Parathyroid adenoma (tissue), 2 donors: ENCODE data around the gene C1QTNF6.

Source experiments
- H2AFZ ChIP-seq: fragments of 300-600 bp; sonication (generic); one replicate; pipeline ENCODE4 v1.7.0; 2017; ENCODE audit warnings: antibody characterized with exemption, mild to moderate bottlenecking
- H3K27ac ChIP-seq: fragments of 300-600 bp; sonication (generic); one replicate; pipeline ENCODE4 v1.7.0; 2017
- H3K27me3 ChIP-seq: fragments of 300-600 bp; sonication (generic); one replicate; pipeline ENCODE4 v1.7.0; 2017; ENCODE audit warnings: low read length; ENCODE audit not compliant: control insufficient read depth, insufficient read depth
- H3K36me3 ChIP-seq: fragments of 300-600 bp; sonication (generic); one replicate; pipeline ENCODE4 v1.7.0; 2017; ENCODE audit warnings: low read length; ENCODE audit not compliant: control insufficient read depth, insufficient read depth
- H3K4me1 ChIP-seq: fragments of 300-600 bp; sonication (generic); one replicate; pipeline ENCODE4 v1.7.0; 2017; ENCODE audit warnings: control low read depth
- H3K4me2 ChIP-seq: fragments of 300-600 bp; sonication (generic); one replicate; pipeline ENCODE4 v1.7.0; 2017; ENCODE audit warnings: low read length
- H3K4me3 ChIP-seq: fragments of 300-600 bp; sonication (generic); one replicate; pipeline ENCODE4 v1.7.0; 2017; ENCODE audit warnings: low read depth, low read length
- H3K79me2 ChIP-seq: fragments of 300-600 bp; sonication (generic); one replicate; pipeline ENCODE4 v1.7.0; 2017; ENCODE audit warnings: control low read depth
- H3K9ac ChIP-seq: fragments of 300-600 bp; sonication (generic); one replicate; pipeline ENCODE4 v1.7.0; 2017; ENCODE audit warnings: mild to moderate bottlenecking
- H3K9me3 ChIP-seq: fragments of 300-600 bp; sonication (generic); one replicate; pipeline ENCODE4 v1.7.0; 2017; ENCODE audit warnings: low read length; ENCODE audit not compliant: control insufficient read depth
- TF ChIP-seq, protein P1 (sequence below): fragments of 300-600 bp; sonication (generic); IDR thresholded peaks from one replicate; pipeline ENCODE4 v1.7.0; 2017; ENCODE audit warnings: antibody characterized with exemption, mild to moderate bottlenecking
- donor health status: primary hyperparathyroidism.

The C1QTNF6 gene

GRCh38 chr22:37226514-37226913 lies 38.5 kb upstream of the C1QTNF6 start:
- no peaks in the 10 kb centered on the region for H3K9me3 ChIP-seq
- H3K27me3 ChIP-seq, result no peaks in the 10 kb centered on the region
- no peaks in the 10 kb centered on the region for H3K79me2 ChIP-seq
- TF ChIP-seq, protein P1, sequence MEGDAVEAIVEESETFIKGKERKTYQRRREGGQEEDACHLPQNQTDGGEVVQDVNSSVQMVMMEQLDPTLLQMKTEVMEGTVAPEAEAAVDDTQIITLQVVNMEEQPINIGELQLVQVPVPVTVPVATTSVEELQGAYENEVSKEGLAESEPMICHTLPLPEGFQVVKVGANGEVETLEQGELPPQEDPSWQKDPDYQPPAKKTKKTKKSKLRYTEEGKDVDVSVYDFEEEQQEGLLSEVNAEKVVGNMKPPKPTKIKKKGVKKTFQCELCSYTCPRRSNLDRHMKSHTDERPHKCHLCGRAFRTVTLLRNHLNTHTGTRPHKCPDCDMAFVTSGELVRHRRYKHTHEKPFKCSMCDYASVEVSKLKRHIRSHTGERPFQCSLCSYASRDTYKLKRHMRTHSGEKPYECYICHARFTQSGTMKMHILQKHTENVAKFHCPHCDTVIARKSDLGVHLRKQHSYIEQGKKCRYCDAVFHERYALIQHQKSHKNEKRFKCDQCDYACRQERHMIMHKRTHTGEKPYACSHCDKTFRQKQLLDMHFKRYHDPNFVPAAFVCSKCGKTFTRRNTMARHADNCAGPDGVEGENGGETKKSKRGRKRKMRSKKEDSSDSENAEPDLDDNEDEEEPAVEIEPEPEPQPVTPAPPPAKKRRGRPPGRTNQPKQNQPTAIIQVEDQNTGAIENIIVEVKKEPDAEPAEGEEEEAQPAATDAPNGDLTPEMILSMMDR, result no peak
- H3K4me2 ChIP-seq, result no peak overlapping the region
- H2AFZ ChIP-seq, result no peak overlapping the region
- no peak overlapping the region for H3K9ac ChIP-seq
- H3K27ac ChIP-seq, result no peak overlapping the region
- H3K4me1 ChIP-seq, result no peaks in the 10 kb centered on the region
- H3K4me3 ChIP-seq, result no peak overlapping the region
- H3K36me3 ChIP-seq, result no peaks in the 10 kb centered on the region

- H2AFZ ChIP-seq, result no peak overlapping the region
- no peak overlapping the region for H3K4me2 ChIP-seq
- TF ChIP-seq, protein P1, result no peak
- H3K4me1 ChIP-seq, result no peaks in the 10 kb centered on the region
- H3K36me3 ChIP-seq, result no peaks in the 10 kb centered on the region
- no peaks in the 10 kb centered on the region for H3K79me2 ChIP-seq
- no peak overlapping the region for H3K4me3 ChIP-seq
- H3K9ac ChIP-seq, result no peak overlapping the region
- H3K27me3 ChIP-seq, result no peaks in the 10 kb centered on the region
- no peak overlapping the region for H3K27ac ChIP-seq
- H3K9me3 ChIP-seq, result no peaks in the 10 kb centered on the region
Observed at GRCh38 chr22:37226087-37226486, 38.0 kb upstream of the C1QTNF6 start.

- no peaks in the 10 kb centered on the region for H3K79me2 ChIP-seq
- no peak overlapping the region for H2AFZ ChIP-seq
- TF ChIP-seq, protein P1, result no peak
- H3K36me3 ChIP-seq, result no peaks in the 10 kb centered on the region
- H3K4me3 ChIP-seq, result no peak overlapping the region
- H3K4me2 ChIP-seq, result no peak overlapping the region
- no peak overlapping the region for H3K27ac ChIP-seq
- H3K27me3 ChIP-seq, result no peaks in the 10 kb centered on the region
- no peaks in the 10 kb centered on the region for H3K9me3 ChIP-seq
- no peaks in the 10 kb centered on the region for H3K4me1 ChIP-seq
- no peak overlapping the region for H3K9ac ChIP-seq
Observed at GRCh38 chr22:37225481-37225880, 37.4 kb upstream of the C1QTNF6 start.

DNA sequence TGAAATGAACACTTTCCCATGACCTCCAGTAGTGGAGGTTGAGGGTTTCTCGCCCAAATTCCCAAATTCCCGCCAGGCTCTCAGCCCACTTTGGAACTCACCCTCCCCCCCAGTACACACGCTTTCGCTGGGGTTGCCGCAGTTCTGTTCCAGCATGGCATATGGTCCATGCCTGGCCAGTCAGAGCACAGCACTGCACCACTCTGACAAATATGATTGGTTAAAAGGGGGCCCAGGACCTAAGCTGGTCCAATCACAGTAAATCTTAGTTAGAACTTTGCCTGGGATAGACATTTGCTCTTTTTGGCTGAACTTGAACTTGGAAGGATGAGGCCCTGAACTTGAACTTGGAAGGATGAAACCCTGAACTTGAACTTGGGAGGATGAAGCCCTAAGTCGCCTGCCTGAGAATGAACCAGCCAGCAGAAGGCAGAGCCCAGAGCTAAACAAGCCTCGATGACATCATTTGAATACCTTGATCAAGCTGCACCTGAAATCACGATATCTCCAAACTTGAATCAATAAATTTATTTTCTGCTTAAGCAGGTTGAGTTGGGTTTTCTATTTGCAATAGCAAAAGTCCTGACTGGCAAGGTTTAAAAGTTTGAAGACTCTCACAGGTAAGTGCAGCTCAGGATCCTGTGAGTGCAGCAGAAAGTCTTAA lies 36.8 kb upstream of the C1QTNF6 start:
- H3K79me2 ChIP-seq, result no peaks in the 10 kb centered on the region
- TF ChIP-seq, protein P1, result no peak
- H3K4me3 ChIP-seq, result no peak overlapping the region
- H3K27me3 ChIP-seq, result no peaks in the 10 kb centered on the region
- H3K4me1 ChIP-seq, result no peaks in the 10 kb centered on the region
- no peaks in the 10 kb centered on the region for H3K9me3 ChIP-seq
- H2AFZ ChIP-seq, result no peak overlapping the region
- no peak overlapping the region for H3K4me2 ChIP-seq
- no peak overlapping the region for H3K27ac ChIP-seq
- H3K9ac ChIP-seq, result no peak overlapping the region
- no peaks in the 10 kb centered on the region for H3K36me3 ChIP-seq

DNA sequence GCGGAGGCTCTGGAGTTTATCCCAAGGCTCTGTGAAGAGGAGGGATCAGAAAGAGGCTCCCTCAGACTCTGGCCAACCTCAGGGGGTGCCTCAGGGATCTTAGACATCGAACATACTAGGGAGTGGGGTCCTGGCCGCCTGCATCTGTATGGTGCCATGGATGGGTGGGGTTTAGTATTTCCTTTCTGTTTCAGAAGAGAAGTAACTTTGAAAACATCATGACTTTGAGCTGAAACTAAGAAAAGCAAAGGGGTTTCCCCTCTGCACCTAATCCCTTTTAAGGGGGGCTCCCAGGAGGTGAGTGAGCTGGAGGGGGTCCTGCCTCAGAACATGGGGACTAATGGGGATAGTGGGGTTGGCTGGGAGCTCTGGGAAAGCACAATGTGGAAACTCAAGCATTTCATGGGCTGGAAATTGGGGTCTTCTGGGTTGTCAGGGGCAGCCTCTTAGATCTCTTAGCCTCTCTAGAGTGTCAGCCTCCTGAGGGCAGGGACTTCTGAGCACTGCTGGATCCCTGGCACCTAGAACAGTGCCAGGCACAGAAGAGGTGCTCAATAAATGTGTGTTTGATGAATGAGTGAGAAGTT lies 36.0 kb upstream of the C1QTNF6 start:
- Histone ChIP-seq H3K36me3 (no peaks in the 10 kb centered on the region), H3K9ac (no peak overlapping the region), H3K4me2 (no peak overlapping the region), H3K9me3 (no peaks in the 10 kb centered on the region), H3K4me1 (no peaks in the 10 kb centered on the region), H3K79me2 (no peaks in the 10 kb centered on the region), H3K27ac (no peak overlapping the region), H3K27me3 (no peaks in the 10 kb centered on the region), H3K4me3 (no peak overlapping the region), H2AFZ (no peak overlapping the region)
- TF ChIP-seq, protein P1, result no peak
